Endodermal cell (in vitro differentiated cells): ENCODE measurements around the gene PPIAL4G. TPM values are rescaled to one million over a fixed set of nuclear protein-coding genes. Genes with fewer than 3 reads are reported as not detected.
"Not testable (repeated sequence)": the region's sequence is repeated elsewhere in the genome, so short reads cannot be mapped to it uniquely, and the experiment has no call there.

Experiments
- DNase-seq: peaks from one replicate; pipeline ENCODE4 v3.0.0-alpha.2; 2017
- H3K27ac ChIP-seq: 2 replicates; pipeline ENCODE4 v1.5.1; 2013; ENCODE audit warnings: mild to moderate bottlenecking, low read depth, low read length, moderate library complexity
- H3K27me3 ChIP-seq: 2 replicates; pipeline ENCODE4 v1.6.1; 2013; ENCODE audit warnings: mild to moderate bottlenecking, low read length, moderate library complexity; ENCODE audit not compliant: insufficient read depth, control insufficient read depth, poor library complexity, severe bottlenecking
- H3K36me3 ChIP-seq: 2 replicates; pipeline ENCODE4 v1.7.0; 2013; ENCODE audit warnings: mild to moderate bottlenecking, low read length, moderate library complexity; ENCODE audit not compliant: control insufficient read depth, insufficient read depth
- H3K4me1 ChIP-seq: one replicate; pipeline ENCODE4 v1.7.0; 2013; ENCODE audit warnings: low read length; ENCODE audit not compliant: control insufficient read depth, insufficient read depth
- H3K4me3 ChIP-seq: 2 replicates; pipeline ENCODE4 v1.5.1; 2013; ENCODE audit warnings: mild to moderate bottlenecking, low read length, moderate library complexity
- H3K9ac ChIP-seq: 2 replicates; pipeline ENCODE4 v1.6.1; 2013; ENCODE audit warnings: mild to moderate bottlenecking, low read length, moderate library complexity; ENCODE audit not compliant: poor library complexity, severe bottlenecking; ENCODE audit errors: extremely low read depth
- H3K9me3 ChIP-seq: 2 replicates; pipeline ENCODE4 v1.6.1; 2013; ENCODE audit warnings: mild to moderate bottlenecking, low read length, moderate library complexity; ENCODE audit not compliant: control insufficient read depth
- H3K27ac Mint-ChIP-seq: 2 replicates; pipeline ENCODE4 v1.8.0; 2020; ENCODE audit warnings: mixed read lengths
- H3K27me3 Mint-ChIP-seq: 2 replicates; pipeline ENCODE4 v1.8.0; 2021; ENCODE audit warnings: mild to moderate bottlenecking, mixed read lengths; ENCODE audit not compliant: insufficient read depth
- H3K36me3 Mint-ChIP-seq: 2 replicates; pipeline ENCODE4 v1.8.0; 2020; ENCODE audit warnings: low read depth, mixed read lengths
- H3K4me1 Mint-ChIP-seq: 2 replicates; pipeline ENCODE4 v1.8.0; 2020; ENCODE audit warnings: mixed read lengths
- H3K4me3 Mint-ChIP-seq: 2 replicates; pipeline ENCODE4 v1.8.0; 2020; ENCODE audit warnings: mild to moderate bottlenecking, moderate library complexity, mixed read lengths
- H3K9me3 Mint-ChIP-seq: 2 replicates; pipeline ENCODE4 v1.8.0; 2020; ENCODE audit warnings: mild to moderate bottlenecking, mixed read lengths
- WGBS, 2 experiments: methylation state at CpG; one replicate each; pipeline versions ENCODE4 v1.1.5 to v1.1.7; 2013; ENCODE audit warnings: missing lambda C conversion rate in 2 of 2, mixed read lengths in 1 of 2; ENCODE audit not compliant: insufficient coverage in 1 of 2, insufficient read length in 1 of 2; 5-methylcytosine and 5-hydroxymethylcytosine counted together
- long read RNA-seq, 4 experiments: library from polyadenylated mRNA in 2 of 4; library from RNA in 1 of 4; library from capped mRNA in 1 of 4; stranded (forward) in 3 of 4; unstranded in 1 of 4; transcript quantifications; one replicate each; pipeline ENCODE4 v2.0.0, GENCODE V29; 2020 to 2021; ENCODE audit warnings: inconsistent platforms in 1 of 4
- polyA plus RNA-seq, 2 experiments: library from polyadenylated mRNA; stranded (reverse); fragments of 50-300 nt; gene quantifications; one replicate each; pipeline ENCODE4 v1.2.3, GENCODE V29; 2013
- total RNA-seq, 2 donors: library from RNA; stranded (reverse); fragmentation: NEBNext Ultra II Directional in 1 of 2; extraction: Animal tissue kit (Norgen Biotek cat#: 25700) in 1 of 2; gene quantifications; 2 replicates in 1 of 2; 3 replicates in 1 of 2; pipeline ENCODE4 v1.2.1, GENCODE V29; 2021
- TF ChIP-seq, protein P1 (sequence below): fragments of 200-600 bp; sonication (generic); conservative IDR thresholded peaks from 2 replicates; pipeline ENCODE4 v1.5.0; 2021; ENCODE audit warnings: antibody characterized with exemption, mild to moderate bottlenecking

PPIAL4G gene
- under 1 TPM; 0.09 to 0.11 TPM for total RNA-seq
- not detected for polyA plus RNA-seq (2013, experiment 1 of 2)
- not detected for polyA plus RNA-seq (2013, experiment 2 of 2)
- long read RNA-seq, experiment 1: 0 reads
- long read RNA-seq, experiment 2: 0 reads
- long read RNA-seq, experiment 3: 0 reads
- long read RNA-seq, experiment 4: 0 reads

DNA sequence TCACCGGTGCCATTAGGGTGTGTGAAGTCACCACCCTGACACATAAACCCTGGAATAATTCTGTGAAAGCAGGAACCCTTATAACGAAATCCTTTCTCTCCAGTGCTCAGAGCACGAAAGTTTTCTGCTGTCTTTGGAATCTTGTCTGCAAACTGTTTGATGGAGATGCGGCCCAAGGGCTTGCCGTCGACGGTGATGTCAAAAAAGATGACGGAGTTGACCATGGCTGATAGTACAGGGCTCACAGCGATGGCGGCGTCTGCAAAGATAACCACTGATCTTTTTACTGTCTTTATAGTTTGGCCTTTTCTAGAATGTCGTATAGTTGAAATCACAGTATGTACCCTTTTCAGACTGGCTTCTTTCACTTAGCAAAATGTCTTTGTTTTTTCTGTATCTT lies at the start of gene PPIAL4G:
Gene PPIAL4G, minus strand, starts transcription at position 274 of the 400 bp plus-strand sequence. Its CDS starts 50 bp downstream, at position 224.
- H3K27me3 ChIP-seq, H3K4me1 Mint-ChIP-seq, H3K27me3 Mint-ChIP-seq, H3K9me3 Mint-ChIP-seq, H3K9me3 ChIP-seq, H3K27ac ChIP-seq, H3K36me3 ChIP-seq, H3K9ac ChIP-seq, H3K4me3 ChIP-seq, H3K4me1 ChIP-seq, H3K27ac Mint-ChIP-seq, H3K36me3 Mint-ChIP-seq, H3K4me3 Mint-ChIP-seq: not testable (repeated sequence)
- peak; percentile 5 for DNase-seq
- 95 to 100% methylated on average over 1 to 11 of the region's 12 CpGs for WGBS, 2 experiments

DNA sequence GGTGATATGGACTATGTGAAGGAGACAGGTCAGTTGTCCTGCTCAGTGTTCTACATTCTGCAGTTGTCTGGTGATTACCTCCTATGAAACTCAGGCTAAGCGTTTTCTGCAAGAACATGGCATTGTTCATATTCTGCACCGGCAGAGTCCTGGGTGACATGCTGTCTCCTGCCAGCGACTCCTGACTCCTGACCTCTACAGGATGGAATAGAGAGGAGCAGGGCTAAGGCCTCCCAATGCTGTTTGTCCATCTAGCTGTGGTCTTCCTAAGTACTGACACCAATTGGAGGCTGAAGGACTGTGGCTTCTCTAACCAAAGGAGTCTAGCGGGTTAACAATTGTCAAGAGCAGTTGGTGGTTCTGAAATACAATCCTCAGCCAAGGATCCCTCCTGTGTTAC lies 49.1 kb upstream of the PPIAL4G start:
- not testable (repeated sequence) for H3K36me3 Mint-ChIP-seq, H3K36me3 ChIP-seq, H3K4me3 Mint-ChIP-seq, H3K27ac ChIP-seq, H3K27ac Mint-ChIP-seq, H3K4me3 ChIP-seq, H3K27me3 ChIP-seq, H3K9ac ChIP-seq, H3K4me1 ChIP-seq, H3K9me3 Mint-ChIP-seq, H3K27me3 Mint-ChIP-seq, H3K4me1 Mint-ChIP-seq, H3K9me3 ChIP-seq
- 74% methylated on average over 3 of the region's 4 CpGs; no CpG with 5 or more reads in 1 of the 2 experiments for WGBS, 2 experiments
- peak; percentile 52 for DNase-seq
- TF ChIP-seq, protein P1, sequence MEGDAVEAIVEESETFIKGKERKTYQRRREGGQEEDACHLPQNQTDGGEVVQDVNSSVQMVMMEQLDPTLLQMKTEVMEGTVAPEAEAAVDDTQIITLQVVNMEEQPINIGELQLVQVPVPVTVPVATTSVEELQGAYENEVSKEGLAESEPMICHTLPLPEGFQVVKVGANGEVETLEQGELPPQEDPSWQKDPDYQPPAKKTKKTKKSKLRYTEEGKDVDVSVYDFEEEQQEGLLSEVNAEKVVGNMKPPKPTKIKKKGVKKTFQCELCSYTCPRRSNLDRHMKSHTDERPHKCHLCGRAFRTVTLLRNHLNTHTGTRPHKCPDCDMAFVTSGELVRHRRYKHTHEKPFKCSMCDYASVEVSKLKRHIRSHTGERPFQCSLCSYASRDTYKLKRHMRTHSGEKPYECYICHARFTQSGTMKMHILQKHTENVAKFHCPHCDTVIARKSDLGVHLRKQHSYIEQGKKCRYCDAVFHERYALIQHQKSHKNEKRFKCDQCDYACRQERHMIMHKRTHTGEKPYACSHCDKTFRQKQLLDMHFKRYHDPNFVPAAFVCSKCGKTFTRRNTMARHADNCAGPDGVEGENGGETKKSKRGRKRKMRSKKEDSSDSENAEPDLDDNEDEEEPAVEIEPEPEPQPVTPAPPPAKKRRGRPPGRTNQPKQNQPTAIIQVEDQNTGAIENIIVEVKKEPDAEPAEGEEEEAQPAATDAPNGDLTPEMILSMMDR: peak; percentile 51

DNA sequence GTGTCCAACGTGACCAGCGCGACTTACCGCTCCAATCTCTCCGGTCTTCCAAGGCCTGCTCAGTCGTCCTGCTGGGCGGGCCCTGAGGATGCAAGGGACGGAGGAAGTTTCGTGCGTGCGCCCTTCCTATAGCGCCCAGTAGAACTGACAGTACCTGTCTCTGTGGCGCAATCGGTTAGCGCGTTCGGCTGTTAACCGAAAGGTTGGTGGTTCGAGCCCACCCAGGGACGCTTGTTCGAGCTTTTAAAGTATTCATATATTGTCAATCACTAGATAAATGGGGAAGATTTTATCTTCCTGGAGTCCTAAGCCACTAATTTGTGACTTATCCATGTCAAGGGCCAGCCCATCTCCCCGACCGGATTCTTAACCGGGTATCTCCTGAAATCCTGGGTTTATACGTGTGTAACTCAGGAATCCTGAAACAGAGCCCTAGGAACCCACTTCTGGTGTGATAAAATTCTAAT lies 46.0 kb upstream of the PPIAL4G start:
- not testable (repeated sequence) for H3K27ac Mint-ChIP-seq, H3K27me3 Mint-ChIP-seq, H3K4me3 ChIP-seq

DNA sequence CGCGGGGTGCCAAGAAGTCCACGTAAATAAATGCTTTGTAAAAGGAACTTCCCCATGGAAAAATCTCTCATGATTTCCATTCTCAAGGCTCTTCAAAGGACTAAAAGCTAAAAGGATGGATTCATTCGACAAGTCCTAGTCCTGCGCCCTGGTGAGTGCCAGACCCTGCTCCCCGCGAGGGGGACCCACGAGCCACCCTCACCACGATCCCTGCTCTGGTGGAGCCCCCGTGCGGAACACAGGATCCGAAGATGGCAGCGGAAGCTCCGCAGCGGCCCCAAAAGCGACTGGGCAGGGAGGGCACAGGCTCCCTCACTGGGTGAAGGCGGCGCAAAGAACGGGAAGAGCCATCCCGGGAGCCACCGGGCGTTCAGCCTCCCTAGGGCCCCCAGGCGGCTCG lies 45.5 kb upstream of the PPIAL4G start:
- H3K4me1 ChIP-seq, H3K36me3 ChIP-seq, H3K36me3 Mint-ChIP-seq, H3K9me3 Mint-ChIP-seq, H3K27me3 ChIP-seq, H3K4me1 Mint-ChIP-seq, H3K9ac ChIP-seq, H3K4me3 ChIP-seq, H3K27ac ChIP-seq, H3K9me3 ChIP-seq, DNase-seq, H3K27ac Mint-ChIP-seq, H3K27me3 Mint-ChIP-seq: not testable (repeated sequence)
- WGBS, 2 experiments: no CpG with 5 or more reads among the region's 24 CpGs
- H3K4me3 Mint-ChIP-seq: peak overlapping the region; percentile 48
- TF ChIP-seq, protein P1: peak; percentile 44

More for the DNA sequence above, 46.0 kb upstream of the PPIAL4G start:
- not testable (repeated sequence) for H3K9ac ChIP-seq, H3K36me3 Mint-ChIP-seq, H3K9me3 ChIP-seq, H3K27ac ChIP-seq, H3K36me3 ChIP-seq, H3K27me3 ChIP-seq, H3K4me1 Mint-ChIP-seq, H3K4me1 ChIP-seq, H3K9me3 Mint-ChIP-seq
- H3K4me3 Mint-ChIP-seq: peak overlapping the region; percentile 48
- 5% methylated on average over 16 of the region's 25 CpGs; no CpG with 5 or more reads in 1 of the 2 experiments for WGBS, 2 experiments
- DNase-seq: peak; percentile 82

DNA sequence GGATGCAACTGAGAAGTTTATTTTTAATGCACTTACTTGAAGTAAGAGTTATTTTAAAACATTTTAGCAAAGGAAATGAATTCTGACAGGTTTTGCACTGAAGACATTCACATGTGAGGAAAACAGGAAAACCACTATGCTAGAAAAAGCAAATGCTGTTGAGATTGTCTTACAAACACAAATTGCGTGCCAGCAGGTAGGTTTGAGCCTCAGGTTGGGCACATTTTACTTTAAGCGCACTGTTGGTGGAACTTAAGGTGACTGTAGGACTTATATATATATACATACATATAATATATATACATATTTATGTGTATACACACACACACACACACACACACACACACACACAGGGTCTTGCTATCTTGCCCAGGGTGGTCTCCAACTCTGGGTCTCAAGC lies 43.5 kb upstream of the PPIAL4G start:
- not testable (repeated sequence) for H3K4me1 ChIP-seq, H3K4me3 ChIP-seq, H3K9me3 ChIP-seq, H3K4me1 Mint-ChIP-seq, H3K9ac ChIP-seq, H3K36me3 ChIP-seq, H3K27me3 ChIP-seq, H3K9me3 Mint-ChIP-seq, H3K27me3 Mint-ChIP-seq, DNase-seq, H3K27ac Mint-ChIP-seq, H3K4me3 Mint-ChIP-seq, H3K27ac ChIP-seq, H3K36me3 Mint-ChIP-seq
- 100% methylated on average over 1 of the region's 2 CpGs; no CpG with 5 or more reads in 1 of the 2 experiments for WGBS, 2 experiments
